Vagina (tissue), 2 donors: ENCODE measurements around the gene IZUMO1. TPM values are rescaled to one million over a fixed set of nuclear protein-coding genes. Genes with fewer than 3 reads are reported as not detected.

ENCODE experiments used
- DNase-seq, 2 donors: peaks; one replicate each; pipeline ENCODE4 v3.0.0-alpha.2; 2017; ENCODE audit errors: extremely low spot score in 2 of 2
- H3K27ac ChIP-seq: fragments of 200-600 bp; sonication (generic); one replicate; pipeline ENCODE4 v1.5.1; 2019
- H3K27me3 ChIP-seq: fragments of 200-600 bp; sonication (generic); one replicate; pipeline ENCODE4 v1.5.1; 2019
- H3K36me3 ChIP-seq, 2 donors: fragments of 200-600 bp; sonication (generic); one replicate each; pipeline ENCODE4 v1.5.1; 2017 to 2019
- H3K4me1 ChIP-seq: fragments of 200-600 bp; sonication (generic); one replicate; pipeline ENCODE4 v1.5.1; 2019
- H3K4me3 ChIP-seq, 2 donors: fragments of 200-600 bp; sonication (generic); 1 replicate in 1 of 2; 2 replicates in 1 of 2; pipeline ENCODE4 v1.5.1; 2016 to 2019
- H3K9me3 ChIP-seq: fragments of 200-600 bp; sonication (generic); one replicate; pipeline ENCODE4 v1.5.1; 2019
- CTCF ChIP-seq, 3 experiments: fragments of 450-650 bp in 2 of 3; fragments of 200-600 bp in 1 of 3; sonication (generic) in 1 of 3; IDR thresholded peaks; one replicate each; pipeline ENCODE4 v1.5.1; 2017 to 2019; ENCODE audit warnings: antibody characterized with exemption in 3 of 3, mild to moderate bottlenecking in 2 of 3, moderate library complexity in 2 of 3
- POLR2A ChIP-seq, 2 donors: fragments of 450-650 bp; IDR thresholded peaks; one replicate each; pipeline ENCODE4 v1.6.1; 2017; ENCODE audit warnings: antibody characterized with exemption in 2 of 2, mild to moderate bottlenecking in 2 of 2, moderate library complexity in 2 of 2
- POLR2AphosphoS5 ChIP-seq, 2 donors: sonication (generic); formaldehyde crosslinking; IDR thresholded peaks; one replicate each; pipeline ENCODE4 v1.9.0; 2017; ENCODE audit warnings: antibody characterized with exemption in 2 of 2, mild to moderate bottlenecking in 2 of 2, low read depth in 1 of 2; ENCODE audit not compliant: insufficient read depth in 1 of 2
- intact Hi-C: fragments of 100-400 bp; cut with DNase I; formaldehyde crosslinking; loops from one replicate; pipeline ENCODE4 v1.15.1; 2023
- total RNA-seq: library from RNA; depleted of rRNA; stranded (reverse); fragments of >200 nt; gene quantifications from one replicate; pipeline ENCODE4 v1.2.3, GENCODE V29; 2016

Gene IZUMO1
- total RNA-seq, 1 donor from 2014 or later, result 2.2 TPM

- DNase-seq, result no peak
- TF ChIP-seq CTCF (IDR thresholded peaks at IDR 0.05), result no peak
- TF ChIP-seq POLR2A (IDR thresholded peaks at IDR 0.05), result no peak
- TF ChIP-seq POLR2AphosphoS5 (IDR thresholded peaks at IDR 0.05; ENCODE audit: insufficient read depth in 1 of 2, low read depth in 1 of 2), result no peak
- intact Hi-C loops, result loop anchor here (10.0 kb wide), 1 partner anchor 65 kb away; the partner anchor contains the start of gene NTN5
- H3K4me3 ChIP-seq, result peak overlapping the region; percentile 57 to 65
- H3K9me3 ChIP-seq, result no peaks in the 10 kb centered on the region
- H3K27me3 ChIP-seq, result no peaks in the 10 kb centered on the region
- H3K36me3 ChIP-seq, result no peaks in the 10 kb centered on the region
- H3K27ac ChIP-seq, result peak overlapping the region; percentile 88
- H3K4me1 ChIP-seq, result peaks cover 26% of the 10 kb centered on the region
Measured at GRCh38 chr19:48739404-48740163, 7.1 kb downstream of the IZUMO1 start.

- H3K4me1 ChIP-seq, result peaks cover 26% of the 10 kb centered on the region
- H3K27me3 ChIP-seq, result no peaks in the 10 kb centered on the region
- no peak for DNase-seq
- no peaks in the 10 kb centered on the region for H3K9me3 ChIP-seq
- TF ChIP-seq POLR2AphosphoS5 (IDR thresholded peaks at IDR 0.05; ENCODE audit: insufficient read depth in 1 of 2, low read depth in 1 of 2), result peak in 1 of 2 donors; percentile 10
- no peak for TF ChIP-seq CTCF (IDR thresholded peaks at IDR 0.05)
- TF ChIP-seq POLR2A (IDR thresholded peaks at IDR 0.05), result peak in 1 of 2 donors; percentile 32
- intact Hi-C loops, result loop anchor here (10.0 kb wide), 1 partner anchor 64 kb away; the partner anchor contains the start of gene NTN5
- peak overlapping the region; percentile 57 to 65 for H3K4me3 ChIP-seq
- H3K27ac ChIP-seq, result peak overlapping the region; percentile 88
- no peaks in the 10 kb centered on the region for H3K36me3 ChIP-seq
Measured at GRCh38 chr19:48738557-48739403, 7.9 kb downstream of the IZUMO1 start.

GRCh38 chr19:48737360-48737998 is 9.2 kb downstream of the IZUMO1 start:
- Histone ChIP-seq H3K4me1 (peaks cover 26% of the 10 kb centered on the region), H3K9me3 (no peaks in the 10 kb centered on the region), H3K27ac (no peak overlapping the region), H3K27me3 (no peaks in the 10 kb centered on the region), H3K4me3 (no peak overlapping the region), H3K36me3 (no peaks in the 10 kb centered on the region)
- intact Hi-C loops, result loop anchor here (10.0 kb wide), 1 partner anchor 63 kb away; the partner anchor contains the start of gene NTN5
- DNase-seq, result no peak
- TF ChIP-seq POLR2AphosphoS5 (IDR thresholded peaks at IDR 0.05; ENCODE audit: insufficient read depth in 1 of 2, low read depth in 1 of 2) (no peak), CTCF (IDR thresholded peaks at IDR 0.05) (no peak), POLR2A (IDR thresholded peaks at IDR 0.05) (no peak)

GRCh38 chr19:48735031-48735615 is 11.6 kb downstream of the IZUMO1 start:
- intact Hi-C loops, result loop anchor here (10.0 kb wide), 1 partner anchor 60 kb away; the partner anchor contains the start of gene NTN5
- H3K4me3 ChIP-seq, result peak overlapping the region in 1 of 2 donors; percentile 33
- H3K27ac ChIP-seq, result no peak overlapping the region
- no peaks in the 10 kb centered on the region for H3K27me3 ChIP-seq
- peaks cover 16% of the 10 kb centered on the region for H3K4me1 ChIP-seq
- DNase-seq, result no peak
- no peaks in the 10 kb centered on the region for H3K36me3 ChIP-seq
- TF ChIP-seq POLR2AphosphoS5 (IDR thresholded peaks at IDR 0.05; ENCODE audit: insufficient read depth in 1 of 2, low read depth in 1 of 2) (no peak), POLR2A (IDR thresholded peaks at IDR 0.05) (no peak), CTCF (IDR thresholded peaks at IDR 0.05) (no peak)
- H3K9me3 ChIP-seq, result no peaks in the 10 kb centered on the region
